Measurements from ENCODE around the gene AP2S1.

Gene AP2S1

DNA sequence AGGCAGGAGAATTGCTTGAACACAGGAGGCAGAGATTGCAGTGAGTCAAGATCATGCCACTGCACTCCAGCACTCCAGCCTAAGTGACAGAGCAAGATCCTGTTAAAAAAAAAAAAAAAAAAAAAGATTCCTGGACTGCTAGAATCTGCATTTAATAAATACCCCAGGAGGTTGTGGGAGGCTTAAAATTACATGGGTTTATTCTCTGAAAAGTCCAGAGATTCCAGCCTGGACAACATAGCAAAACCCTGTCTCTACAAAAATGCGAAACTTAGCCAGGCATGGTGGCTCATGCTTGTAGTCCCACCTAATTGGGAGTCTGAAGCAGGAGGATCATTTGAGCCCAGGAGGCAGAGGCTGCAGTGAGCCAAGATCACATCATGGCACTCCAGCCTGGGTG is 52.8 kb downstream of the AP2S1 start:
- no peaks in the 10 kb centered on the region for H3K36me3 ChIP-seq (ENCODE audit: insufficient read depth, low read length)
- no peak overlapping the region for H2AFZ ChIP-seq (ENCODE audit: low read depth, low read length)
- no peak overlapping the region for H3K4me3 ChIP-seq (ENCODE audit: low read length)
- no peaks in the 10 kb centered on the region for H3K27me3 ChIP-seq (ENCODE audit: insufficient read depth, low read length)
- no peaks in the 10 kb centered on the region for H3K9me3 ChIP-seq (ENCODE audit: low read length)
- no peaks in the 10 kb centered on the region for H3K4me1 ChIP-seq (ENCODE audit: insufficient read depth, low read length)

DNA sequence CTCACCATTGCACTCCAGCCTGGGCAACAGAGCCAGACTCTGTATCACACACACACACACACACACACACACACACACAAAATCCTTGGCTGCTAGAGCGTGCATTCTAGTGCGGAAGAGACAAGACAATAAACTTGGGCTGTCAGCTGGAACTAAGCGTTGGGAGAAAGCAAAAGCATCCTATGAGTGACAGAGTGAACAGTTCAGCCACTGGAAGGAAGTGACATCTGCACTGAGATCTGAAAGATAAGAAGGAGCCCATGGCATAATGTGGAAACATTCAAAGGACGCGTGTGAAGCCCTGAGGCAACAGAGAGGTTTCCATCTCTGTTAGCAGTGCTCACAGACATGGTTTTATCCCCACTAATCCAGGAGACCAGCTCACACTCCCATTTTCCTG is 58.7 kb downstream of the AP2S1 start:
- Histone ChIP-seq H2AFZ (ENCODE audit: low read depth, low read length) (no peak overlapping the region), H3K4me3 (ENCODE audit: low read length) (no peak overlapping the region), H3K27me3 (ENCODE audit: insufficient read depth, low read length) (no peaks in the 10 kb centered on the region), H3K36me3 (ENCODE audit: insufficient read depth, low read length) (no peaks in the 10 kb centered on the region), H3K9me3 (ENCODE audit: low read length) (no peaks in the 10 kb centered on the region), H3K4me1 (ENCODE audit: insufficient read depth, low read length) (peaks cover 7% of the 10 kb centered on the region)

DNA sequence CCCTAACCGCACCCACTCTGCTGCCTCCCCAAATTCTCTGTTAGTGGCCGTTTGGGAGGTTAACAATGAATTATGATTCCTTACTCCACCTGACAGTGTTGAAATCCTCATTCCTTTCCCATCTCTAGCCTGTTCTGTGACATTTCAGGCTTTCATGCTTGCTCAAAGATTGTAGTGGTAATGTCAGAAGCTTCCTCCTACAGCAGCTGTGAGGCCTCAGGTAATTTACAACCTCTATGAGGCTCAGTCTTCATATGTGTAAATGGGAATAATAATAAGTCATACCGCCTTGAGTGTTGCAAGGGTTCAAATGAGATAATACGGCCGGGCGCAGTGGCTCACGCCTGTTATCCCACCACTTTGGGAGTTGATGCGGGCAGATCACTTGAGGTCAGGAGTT is 61.3 kb downstream of the AP2S1 start:
- H2AFZ ChIP-seq (ENCODE audit: low read depth, low read length), result no peak overlapping the region
- H3K4me3 ChIP-seq (ENCODE audit: low read length), result no peak overlapping the region
- peaks cover 22% of the 10 kb centered on the region for H3K4me1 ChIP-seq (ENCODE audit: insufficient read depth, low read length)
- no peaks in the 10 kb centered on the region for H3K36me3 ChIP-seq (ENCODE audit: insufficient read depth, low read length)
- H3K9me3 ChIP-seq (ENCODE audit: low read length), result no peaks in the 10 kb centered on the region
- H3K27me3 ChIP-seq (ENCODE audit: insufficient read depth, low read length), result no peaks in the 10 kb centered on the region

DNA sequence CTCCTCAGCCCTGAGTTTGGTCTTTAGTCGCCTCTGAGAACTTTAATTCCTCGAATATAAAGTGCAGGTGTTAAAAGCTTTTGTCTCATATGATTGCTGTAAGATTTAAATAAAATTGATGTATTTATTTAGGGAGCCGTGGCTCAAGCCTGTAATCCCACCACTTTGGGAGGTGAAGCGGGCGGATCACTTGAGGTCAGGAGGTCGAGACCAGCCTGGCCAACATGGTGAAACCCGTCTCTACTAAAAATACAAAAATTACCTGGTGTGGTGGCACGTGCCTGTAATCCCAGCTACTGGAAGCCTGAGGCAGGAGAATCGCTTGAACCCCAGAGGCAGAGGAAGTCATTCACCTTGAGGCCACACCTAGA is 61.7 kb downstream of the AP2S1 start:
- Histone ChIP-seq H3K4me1 (ENCODE audit: insufficient read depth, low read length) (peaks cover 26% of the 10 kb centered on the region), H3K36me3 (ENCODE audit: insufficient read depth, low read length) (no peaks in the 10 kb centered on the region), H2AFZ (ENCODE audit: low read depth, low read length) (no peak overlapping the region), H3K27me3 (ENCODE audit: insufficient read depth, low read length) (no peaks in the 10 kb centered on the region), H3K4me3 (ENCODE audit: low read length) (peak overlapping the region; percentile 29), H3K9me3 (ENCODE audit: low read length) (no peaks in the 10 kb centered on the region)

GRCh38 chr19:46788262-46788967 is 62.2 kb downstream of the AP2S1 start, which contains the start of gene SLC1A5:
Gene SLC1A5, minus strand, starts transcription at chr19:46788594. Its CDS starts 629 bp downstream, at chr19:46787965.
- Histone ChIP-seq H3K4me3 (ENCODE audit: low read length) (peak within 1 kb of the TSS; percentile 54), H2AFZ (ENCODE audit: low read depth, low read length) (peak within 1 kb of the TSS; percentile 0), H3K4me1 (ENCODE audit: insufficient read depth, low read length) (peaks cover 31% of the 10 kb centered on the region), H3K27me3 (ENCODE audit: insufficient read depth, low read length) (no peaks in the 10 kb centered on the region), H3K36me3 (ENCODE audit: insufficient read depth, low read length) (no peaks in the 10 kb centered on the region), H3K9me3 (ENCODE audit: low read length) (no peaks in the 10 kb centered on the region)

Data from neuron (in vitro differentiated cells).